ENCODE measurements around the gene ADGRL3. TPM values are rescaled to one million over a fixed set of nuclear protein-coding genes. Genes with fewer than 3 reads are reported as not detected.

The ADGRL3 gene
- total RNA-seq, 1 donor from 2014 or later = 31.3 TPM

- no peak overlapping the region for H3K4me3 Mint-ChIP-seq (ENCODE audit: unreplicated experiment)
Observed at GRCh38 chr4:61588621-61589402, 388.7 kb downstream of the ADGRL3 start.

GRCh38 chr4:61590881-61591280 lies 390.8 kb downstream of the ADGRL3 start:
- H3K4me3 ChIP-seq (ENCODE audit: insufficient read depth, low read depth, low read length) = no peak overlapping the region
- no peak overlapping the region for H2AFZ ChIP-seq (ENCODE audit: low read depth, low read length)
- Mint-ChIP-seq H3K27me3 (ENCODE audit: low read depth, unreplicated experiment) (no peaks in the 10 kb centered on the region), H3K4me3 (ENCODE audit: unreplicated experiment) (no peak overlapping the region), H3K27ac (ENCODE audit: unreplicated experiment) (no peak overlapping the region), H3K9me3 (ENCODE audit: unreplicated experiment) (no peaks in the 10 kb centered on the region), H3K36me3 (ENCODE audit: low read depth, unreplicated experiment) (no peaks in the 10 kb centered on the region), H3K4me1 (ENCODE audit: low read depth, unreplicated experiment) (peaks cover 3% of the 10 kb centered on the region)
- H3K4me1 ChIP-seq (ENCODE audit: insufficient read depth, low read length) = no peaks in the 10 kb centered on the region
- no peaks in the 10 kb centered on the region for H3K27me3 ChIP-seq (ENCODE audit: insufficient read depth, low read length)
- no peaks in the 10 kb centered on the region for H3K36me3 ChIP-seq (ENCODE audit: insufficient read depth, low read length)
- no peaks in the 10 kb centered on the region for H4K20me1 ChIP-seq (ENCODE audit: insufficient read depth, low read length)
- no peak for DNase-seq (ENCODE audit: low read depth)
- H3K9me3 ChIP-seq (ENCODE audit: insufficient read depth, low read depth, low read length) = no peaks in the 10 kb centered on the region
- H3K9ac ChIP-seq (ENCODE audit: low read length) = no peak overlapping the region
- no peak for FAIRE-seq
- no peak for TF ChIP-seq EZH2 (IDR thresholded peaks at IDR 0.05; ENCODE audit: insufficient read depth, low read length)
- no peak for TF ChIP-seq CTCF (IDR thresholded peaks at IDR 0.05; ENCODE audit: insufficient read depth, low read depth, low read length)
- H3K4me2 ChIP-seq (ENCODE audit: low read length) = no peak overlapping the region
- no peaks in the 10 kb centered on the region for H3K79me2 ChIP-seq (ENCODE audit: insufficient read depth, low read length)
- H3K27ac ChIP-seq (ENCODE audit: low read depth, low read length) = no peak overlapping the region

More at GRCh38 chr4:61588621-61589402, 388.7 kb downstream of the ADGRL3 start:
- peaks cover 6% of the 10 kb centered on the region for H3K4me1 Mint-ChIP-seq (ENCODE audit: low read depth, unreplicated experiment)
- no peak overlapping the region for H3K9ac ChIP-seq (ENCODE audit: low read length)
- H3K4me1 ChIP-seq (ENCODE audit: insufficient read depth, low read length) = no peaks in the 10 kb centered on the region
- no peak overlapping the region for H3K27ac ChIP-seq (ENCODE audit: low read depth, low read length)
- no peak for FAIRE-seq
- no peak overlapping the region for H3K4me2 ChIP-seq (ENCODE audit: low read length)
- no peaks in the 10 kb centered on the region for H3K36me3 Mint-ChIP-seq (ENCODE audit: low read depth, unreplicated experiment)
- H3K27me3 ChIP-seq (ENCODE audit: insufficient read depth, low read length) = no peaks in the 10 kb centered on the region
- no peaks in the 10 kb centered on the region for H3K79me2 ChIP-seq (ENCODE audit: insufficient read depth, low read length)
- no peak for DNase-seq (ENCODE audit: low read depth)
- no peak overlapping the region for H3K27ac Mint-ChIP-seq (ENCODE audit: unreplicated experiment)
- no peak overlapping the region for H3K4me3 ChIP-seq (ENCODE audit: insufficient read depth, low read depth, low read length)
- H4K20me1 ChIP-seq (ENCODE audit: insufficient read depth, low read length) = no peaks in the 10 kb centered on the region
- H3K27me3 Mint-ChIP-seq (ENCODE audit: low read depth, unreplicated experiment) = no peaks in the 10 kb centered on the region
- no peaks in the 10 kb centered on the region for H3K9me3 Mint-ChIP-seq (ENCODE audit: unreplicated experiment)
- TF ChIP-seq EZH2 (IDR thresholded peaks at IDR 0.05; ENCODE audit: insufficient read depth, low read length) (no peak), CTCF (IDR thresholded peaks at IDR 0.05; ENCODE audit: insufficient read depth, low read depth, low read length) (no peak)
- H3K9me3 ChIP-seq (ENCODE audit: insufficient read depth, low read depth, low read length) = no peaks in the 10 kb centered on the region
- H3K36me3 ChIP-seq (ENCODE audit: insufficient read depth, low read length) = no peaks in the 10 kb centered on the region
- no peak overlapping the region for H2AFZ ChIP-seq (ENCODE audit: low read depth, low read length)
